NCI-H2171 treated with DMSO at 0.1 percent for 48 hours (cell line): ENCODE measurements around the gene HCN2.

Experiments used
- DNase-seq: peaks from one replicate; lab custom pipeline; 2025; lab: John Stamatoyannopoulos, UW

The HCN2 gene

DNA sequence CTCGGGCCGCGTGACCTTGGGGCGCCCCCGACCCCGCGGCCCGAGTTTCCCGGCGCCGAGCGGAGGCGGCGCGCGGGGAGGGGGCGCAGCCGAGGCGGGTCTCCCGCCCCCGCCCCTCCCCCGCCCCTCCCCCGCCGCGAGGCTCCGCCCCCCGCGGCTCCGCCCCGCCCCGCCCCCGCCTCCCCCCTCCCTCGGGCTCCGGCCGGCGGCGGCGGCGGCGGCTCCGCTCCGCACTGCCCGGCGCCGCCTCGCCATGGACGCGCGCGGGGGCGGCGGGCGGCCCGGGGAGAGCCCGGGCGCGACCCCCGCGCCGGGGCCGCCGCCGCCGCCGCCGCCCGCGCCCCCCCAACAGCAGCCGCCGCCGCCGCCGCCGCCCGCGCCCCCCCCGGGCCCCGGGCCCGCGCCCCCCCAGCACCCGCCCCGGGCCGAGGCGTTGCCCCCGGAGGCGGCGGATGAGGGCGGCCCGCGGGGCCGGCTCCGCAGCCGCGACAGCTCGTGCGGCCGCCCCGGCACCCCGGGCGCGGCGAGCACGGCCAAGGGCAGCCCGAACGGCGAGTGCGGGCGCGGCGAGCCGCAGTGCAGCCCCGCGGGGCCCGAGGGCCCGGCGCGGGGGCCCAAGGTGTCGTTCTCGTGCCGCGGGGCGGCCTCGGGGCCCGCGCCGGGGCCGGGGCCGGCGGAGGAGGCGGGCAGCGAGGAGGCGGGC lies at the start of gene HCN2:
TSS of gene HCN2 (plus strand) at position 189 of the 703 bp plus-strand sequence. CDS start at position 254, 65 bp downstream.
- DNase-seq: no peak

DNA sequence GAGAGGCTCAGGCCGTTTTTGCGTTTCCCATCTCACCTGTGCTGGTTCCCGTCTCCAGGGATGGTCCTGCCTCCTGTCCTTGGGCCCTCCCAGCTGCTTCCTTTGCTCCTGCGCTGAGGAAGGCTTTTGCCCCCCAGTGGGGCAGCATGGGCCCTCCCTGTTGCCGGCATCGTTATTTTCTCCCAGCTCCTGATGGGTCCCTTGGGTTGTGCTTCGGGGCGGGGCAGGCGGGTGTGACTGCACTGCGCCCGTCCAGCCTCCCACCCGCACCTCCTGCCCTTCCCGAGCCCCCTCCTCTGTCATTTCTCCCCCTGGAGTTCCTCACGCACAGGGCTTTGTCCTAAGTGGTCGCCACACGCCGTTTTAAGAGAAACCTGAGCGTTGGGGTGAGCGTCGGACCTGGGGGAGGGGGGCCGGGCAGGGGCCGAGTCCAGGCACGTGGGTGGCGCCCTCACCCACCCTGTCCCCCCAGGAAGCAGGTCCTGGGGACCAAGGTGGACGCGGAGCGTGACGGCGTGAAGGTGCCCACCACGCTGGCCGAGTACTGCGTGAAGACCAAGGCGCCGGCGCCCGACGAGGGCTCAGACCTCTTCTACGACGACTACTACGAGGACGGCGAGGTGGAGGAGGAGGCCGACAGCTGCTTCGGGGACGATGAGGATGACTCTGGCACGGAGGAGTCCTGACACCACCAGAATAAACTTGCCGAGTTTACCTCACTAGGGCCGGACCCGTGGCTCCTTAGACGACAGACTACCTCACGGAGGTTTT lies 48.6 kb upstream of the HCN2 start:
- DNase-seq: no peak

DNA sequence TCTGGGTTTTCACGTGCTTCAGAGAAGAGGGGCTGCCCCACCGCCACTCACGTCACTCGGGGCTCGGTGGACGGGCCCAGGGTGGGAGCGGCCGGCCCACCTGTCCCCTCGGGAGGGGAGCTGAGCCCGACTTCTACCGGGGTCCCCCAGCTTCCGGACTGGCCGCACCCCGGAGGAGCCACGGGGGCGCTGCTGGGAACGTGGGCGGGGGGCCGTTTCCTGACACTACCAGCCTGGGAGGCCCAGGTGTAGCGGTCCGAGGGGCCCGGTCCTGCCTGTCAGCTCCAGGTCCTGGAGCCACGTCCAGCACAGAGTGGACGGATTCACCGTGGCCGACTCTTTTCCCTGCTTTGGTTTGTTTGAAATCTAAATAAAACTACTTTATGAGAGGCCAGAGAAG lies 48.0 kb upstream of the HCN2 start:
- DNase-seq: no peak

DNA sequence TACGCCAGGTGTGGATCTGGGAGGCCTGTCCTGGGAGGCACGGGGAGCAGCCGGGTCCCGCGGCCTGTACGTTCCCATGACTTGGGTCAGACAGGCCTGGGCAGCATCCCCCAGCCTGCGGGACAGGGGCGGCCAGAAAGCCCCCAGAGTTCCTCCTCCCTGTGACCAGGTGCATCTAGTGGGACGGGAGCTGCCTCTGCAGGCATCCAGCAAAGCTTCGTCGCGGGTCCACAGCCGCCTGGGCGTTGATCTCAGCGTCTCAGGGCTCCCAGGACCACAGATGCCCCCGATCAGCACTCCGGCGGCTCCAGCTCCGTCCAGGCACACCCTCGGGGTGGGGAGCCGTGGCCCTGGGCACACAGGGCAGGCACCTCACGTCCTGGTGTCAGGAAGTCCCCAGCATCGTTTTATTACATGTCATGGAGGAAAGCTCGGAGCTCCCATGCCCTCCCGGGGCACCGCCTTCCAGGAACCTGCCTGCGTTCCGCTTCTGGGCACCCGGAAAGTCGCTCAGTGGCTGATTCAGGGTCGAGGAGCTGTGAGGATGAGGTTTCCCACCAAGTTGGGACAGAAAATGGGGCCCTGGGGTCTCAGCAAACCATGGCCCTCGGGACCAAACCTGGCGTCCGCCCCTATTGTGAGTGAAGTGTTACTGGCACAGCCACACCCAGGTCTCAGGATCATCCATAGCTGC lies 47.4 kb upstream of the HCN2 start:
- DNase-seq: no peak

DNA sequence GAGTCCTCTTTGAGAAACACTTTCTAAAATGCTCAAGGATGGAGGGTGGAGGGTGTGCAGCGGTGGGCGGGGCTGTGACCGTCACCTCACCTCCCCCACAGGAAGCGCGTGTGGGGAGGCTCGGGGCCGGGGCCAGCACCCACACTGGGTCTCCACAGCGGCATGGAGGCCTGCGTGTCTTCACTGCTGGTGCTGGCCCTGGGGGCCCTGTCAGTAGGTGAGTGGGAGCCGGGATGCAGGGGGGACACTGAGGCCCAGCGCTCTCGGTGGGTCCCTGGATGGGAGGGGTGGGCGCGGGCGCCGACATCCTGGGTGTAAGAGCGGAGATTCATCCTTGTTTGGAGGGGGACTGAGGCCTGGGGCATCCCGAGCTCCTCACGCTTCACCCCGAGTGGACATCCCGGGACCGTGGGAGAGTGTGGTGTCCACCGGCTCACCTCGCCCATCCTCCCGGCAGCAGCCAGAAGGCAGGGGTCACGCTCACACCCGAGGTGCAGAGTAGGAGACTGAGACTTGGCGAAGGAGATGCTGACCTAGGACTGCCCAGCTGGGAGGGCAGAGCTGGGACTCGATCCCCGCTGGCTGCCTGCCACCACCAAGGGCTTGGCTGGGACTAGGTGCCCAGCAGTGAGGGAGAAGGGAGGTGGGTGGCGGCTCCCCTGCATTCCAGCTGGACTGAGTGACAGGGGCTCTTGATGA lies 45.6 kb upstream of the HCN2 start, which contains the start of gene GZMM:
TSS of gene GZMM (plus strand) at position 144 of the 699 bp plus-strand sequence. CDS start at position 163, 19 bp downstream.
- DNase-seq: no peak

DNA sequence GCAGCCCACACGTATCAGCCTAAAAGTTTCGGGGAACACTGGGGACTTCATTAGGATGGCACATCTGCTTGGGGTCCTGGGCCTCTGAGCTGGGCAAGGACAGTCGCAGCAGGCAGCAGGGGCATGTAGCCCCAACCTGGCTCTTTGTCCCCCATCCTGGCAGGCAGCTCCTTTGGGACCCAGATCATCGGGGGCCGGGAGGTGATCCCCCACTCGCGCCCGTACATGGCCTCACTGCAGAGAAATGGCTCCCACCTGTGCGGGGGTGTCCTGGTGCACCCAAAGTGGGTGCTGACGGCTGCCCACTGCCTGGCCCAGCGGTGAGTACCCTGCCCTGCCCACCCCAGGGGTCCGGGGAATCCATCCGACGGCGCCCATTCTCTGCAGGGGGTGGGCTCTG lies 42.6 kb upstream of the HCN2 start:
- DNase-seq: no peak

DNA sequence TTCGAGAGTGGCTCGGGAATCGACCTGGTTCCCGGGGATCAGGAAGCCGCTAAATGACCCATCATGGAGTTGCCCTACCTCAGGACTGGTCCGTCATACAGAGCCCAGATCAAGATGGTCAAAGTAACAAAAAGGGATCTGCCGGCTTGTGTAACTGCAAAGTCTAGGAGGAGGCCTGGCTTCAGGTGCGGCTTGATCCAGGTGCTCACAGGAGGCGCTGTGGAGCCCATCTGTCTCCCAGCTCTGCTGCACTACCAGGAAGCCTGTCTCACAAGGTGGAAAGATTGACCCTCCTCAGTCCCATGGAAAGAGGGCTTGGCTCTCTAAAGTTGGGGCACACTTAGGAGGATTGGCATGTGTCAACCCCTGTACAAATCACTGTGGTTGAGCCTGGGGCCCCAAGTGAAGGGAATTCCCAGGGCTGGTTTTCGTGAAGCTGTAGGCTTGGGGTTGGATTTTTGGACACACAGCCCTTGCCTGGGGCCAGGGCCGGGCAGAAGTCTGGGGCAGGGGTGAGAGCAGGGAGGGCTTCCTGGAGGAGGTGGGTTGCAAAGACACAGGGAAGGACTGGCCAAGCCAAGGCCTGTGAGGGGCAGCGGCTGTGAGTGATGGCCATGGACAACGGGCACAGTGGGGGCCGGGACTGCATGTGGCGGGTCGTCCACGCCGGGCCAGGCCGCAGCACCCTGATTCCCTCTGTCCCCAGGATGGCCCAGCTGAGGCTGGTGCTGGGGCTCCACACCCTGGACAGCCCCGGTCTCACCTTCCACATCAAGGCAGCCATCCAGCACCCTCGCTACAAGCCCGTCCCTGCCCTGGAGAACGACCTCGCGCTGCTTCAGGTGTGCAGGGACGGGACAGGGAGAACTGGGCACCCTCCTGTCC lies 41.6 kb upstream of the HCN2 start:
- DNase-seq: no peak

DNA sequence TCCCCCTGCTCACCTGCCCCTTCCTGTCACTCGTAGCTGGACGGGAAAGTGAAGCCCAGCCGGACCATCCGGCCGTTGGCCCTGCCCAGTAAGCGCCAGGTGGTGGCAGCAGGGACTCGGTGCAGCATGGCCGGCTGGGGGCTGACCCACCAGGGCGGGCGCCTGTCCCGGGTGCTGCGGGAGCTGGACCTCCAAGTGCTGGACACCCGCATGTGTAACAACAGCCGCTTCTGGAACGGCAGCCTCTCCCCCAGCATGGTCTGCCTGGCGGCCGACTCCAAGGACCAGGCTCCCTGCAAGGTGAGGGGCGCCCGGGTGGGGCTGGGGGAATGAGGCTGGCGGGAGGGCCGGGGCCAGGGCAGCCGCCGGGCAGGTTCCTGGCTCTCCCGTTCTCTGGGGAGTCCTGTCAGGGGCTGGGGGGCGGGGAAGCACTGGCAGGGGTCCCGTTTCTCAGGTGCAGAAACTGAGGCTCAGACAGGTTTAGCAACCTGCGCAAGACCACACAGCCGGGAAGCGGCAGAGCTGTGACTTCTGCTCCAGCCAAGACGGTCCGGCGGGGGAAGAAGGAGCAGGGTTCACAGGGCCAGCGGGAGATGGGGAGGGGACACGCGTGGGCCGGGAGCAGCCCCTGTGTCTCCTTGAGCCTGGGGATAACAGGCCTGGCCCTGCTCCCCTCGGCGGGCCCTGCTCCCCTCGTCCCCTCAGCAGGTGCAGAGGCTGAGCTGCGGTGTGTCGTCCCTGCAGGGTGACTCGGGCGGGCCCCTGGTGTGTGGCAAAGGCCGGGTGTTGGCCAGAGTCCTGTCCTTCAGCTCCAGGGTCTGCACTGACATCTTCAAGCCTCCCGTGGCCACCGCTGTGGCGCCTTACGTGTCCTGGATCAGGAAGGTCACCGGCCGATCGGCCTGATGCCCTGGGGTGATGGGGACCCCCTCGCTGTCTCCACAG lies 40.5 kb upstream of the HCN2 start:
- DNase-seq: no peak

DNA sequence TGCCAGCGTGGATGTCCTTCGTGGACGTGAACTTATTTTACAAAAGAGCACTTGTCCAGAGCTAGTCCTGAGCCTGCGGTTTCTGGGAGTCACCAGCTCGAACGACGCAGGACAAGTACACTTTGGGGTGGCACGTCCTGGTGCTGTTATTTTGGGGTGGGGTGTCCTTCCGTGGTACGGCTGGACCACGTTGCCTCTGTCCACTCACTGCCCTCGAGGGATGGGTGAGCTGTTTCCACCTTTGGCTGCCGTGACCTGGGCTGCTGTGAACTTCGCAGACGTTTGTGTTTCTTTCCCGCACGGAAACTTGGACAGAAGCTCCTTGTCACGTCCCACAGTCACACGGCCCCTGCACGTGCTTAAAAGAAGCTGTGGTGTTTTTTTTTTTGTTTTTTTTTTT lies 34.9 kb upstream of the HCN2 start:
- DNase-seq: no peak

DNA sequence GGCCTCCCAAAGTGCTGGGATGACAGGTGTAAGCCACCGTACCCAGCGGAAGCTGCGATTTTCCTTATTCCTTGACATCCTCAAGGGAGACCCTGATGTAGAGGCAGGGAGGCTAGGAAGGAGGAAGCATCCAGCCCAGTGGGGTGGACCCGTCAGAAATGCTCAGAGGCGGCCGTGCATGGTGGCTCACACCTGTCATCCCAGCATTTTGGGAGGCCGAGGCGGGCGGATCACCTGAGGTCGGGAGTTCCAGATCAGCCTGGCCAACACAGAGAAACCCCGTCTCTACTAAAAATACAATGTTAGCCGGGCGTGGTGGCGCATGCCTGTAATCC lies 34.2 kb upstream of the HCN2 start:
- no peak for DNase-seq

DNA sequence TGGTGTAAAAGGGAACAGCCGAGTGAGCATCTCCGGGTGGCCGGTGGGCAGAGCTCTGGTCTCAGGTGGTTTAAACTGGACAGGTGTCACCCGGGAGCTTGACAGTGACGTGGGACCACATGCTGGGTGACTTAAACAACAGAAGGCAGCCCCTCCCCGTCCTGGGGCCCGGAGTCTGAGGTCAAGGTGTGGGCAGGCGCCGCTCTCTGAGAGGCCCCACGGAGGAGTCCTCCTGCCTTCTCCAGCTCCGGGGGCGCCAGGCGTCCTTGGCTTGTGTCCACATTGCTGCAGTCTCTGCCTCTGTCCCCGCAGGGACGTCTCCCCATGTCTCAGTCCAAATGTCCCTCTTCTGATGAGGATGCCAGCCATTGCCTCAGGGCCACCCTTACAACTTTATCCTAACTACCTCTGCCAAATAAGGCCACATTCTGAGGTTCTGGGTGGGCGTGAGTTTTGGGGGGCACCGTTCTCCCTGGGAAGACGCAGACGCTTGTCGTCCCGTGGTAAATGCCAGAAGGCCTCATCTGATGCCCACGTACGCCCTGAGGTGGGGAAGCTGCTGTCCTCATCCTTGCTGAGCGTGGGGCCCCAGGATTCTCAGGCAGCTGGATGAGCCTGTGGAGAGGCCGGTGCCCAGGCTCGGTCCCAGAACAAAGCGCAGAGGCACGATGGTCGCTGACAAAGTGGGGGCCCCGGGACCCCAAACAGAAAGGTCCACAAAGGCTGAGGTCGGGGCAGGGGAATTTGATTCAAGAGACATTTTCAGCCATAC lies 32.9 kb upstream of the HCN2 start:
- DNase-seq: no peak

DNA sequence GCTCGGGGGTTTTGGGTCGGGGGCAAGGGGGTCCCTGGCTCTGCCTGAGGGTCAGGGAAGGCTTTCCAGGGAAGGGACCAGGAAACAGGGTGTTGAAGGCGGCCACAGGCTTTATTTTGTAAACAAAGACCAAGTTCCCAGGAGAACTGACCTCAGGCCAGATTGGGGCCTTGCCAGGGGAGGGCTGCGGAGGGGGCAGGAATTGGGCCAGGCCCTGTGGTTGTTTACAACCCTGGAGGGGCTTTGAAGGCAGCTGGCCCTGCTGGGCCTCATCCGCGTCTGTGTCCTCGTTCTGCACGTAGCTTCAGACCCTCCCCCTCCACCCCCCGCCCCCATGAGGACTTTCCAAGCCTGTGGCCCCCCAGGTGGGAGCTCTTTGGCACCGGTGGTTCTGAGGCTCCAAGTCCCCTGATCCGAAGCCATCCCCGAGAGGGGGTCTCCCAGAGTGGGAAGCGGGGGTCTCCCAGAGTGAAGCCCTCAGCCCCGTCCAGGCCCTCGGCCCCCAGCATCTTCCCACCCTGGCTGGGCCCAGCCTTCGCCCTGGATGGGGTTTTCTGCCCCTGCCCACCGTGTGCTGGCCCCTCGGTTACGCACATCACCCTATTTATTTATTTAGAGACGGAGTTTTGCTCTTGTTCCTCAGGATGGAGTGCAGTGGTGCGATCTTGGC lies 30.8 kb upstream of the HCN2 start:
- no peak for DNase-seq

DNA sequence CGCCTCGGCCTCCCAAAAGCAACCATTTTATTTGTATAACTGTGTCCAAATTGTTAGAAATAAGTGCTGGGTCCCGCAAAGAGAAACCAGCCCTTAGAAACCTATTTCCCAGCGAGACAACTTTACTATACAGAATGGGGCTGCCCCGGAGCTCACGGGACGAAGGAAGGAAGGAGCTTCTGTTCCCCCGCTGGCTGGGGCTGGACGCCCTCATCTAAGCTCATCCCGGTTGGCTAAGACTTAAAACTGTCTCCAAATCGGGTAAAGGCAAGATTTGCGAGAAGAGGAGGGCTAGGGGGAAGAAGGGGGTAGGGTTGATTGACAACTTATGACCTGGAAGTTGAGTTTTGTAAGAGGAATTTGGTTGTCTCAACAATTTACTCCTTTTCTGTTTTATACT lies 29.6 kb upstream of the HCN2 start:
- DNase-seq: no peak

DNA sequence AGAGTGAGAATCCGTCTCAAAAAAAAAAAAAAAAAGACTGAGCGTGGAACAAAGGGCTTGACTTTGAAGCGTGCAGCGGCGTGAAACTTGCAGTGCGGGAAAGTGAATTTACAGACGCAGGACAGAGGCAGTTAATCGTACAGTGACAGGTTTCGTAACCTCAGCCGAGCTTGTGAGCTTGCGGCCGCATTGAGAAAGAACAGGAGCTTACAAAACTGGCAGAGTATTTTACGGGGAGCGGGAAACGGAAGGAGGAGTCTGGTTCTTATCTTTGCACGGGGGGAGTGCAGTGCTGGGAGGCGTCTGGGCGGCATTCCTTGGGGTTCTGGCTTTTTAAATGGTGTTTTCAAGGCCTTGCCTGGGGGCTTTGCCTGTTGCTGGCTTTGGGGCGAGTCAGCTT lies 23.3 kb upstream of the HCN2 start:
- no peak for DNase-seq

DNA sequence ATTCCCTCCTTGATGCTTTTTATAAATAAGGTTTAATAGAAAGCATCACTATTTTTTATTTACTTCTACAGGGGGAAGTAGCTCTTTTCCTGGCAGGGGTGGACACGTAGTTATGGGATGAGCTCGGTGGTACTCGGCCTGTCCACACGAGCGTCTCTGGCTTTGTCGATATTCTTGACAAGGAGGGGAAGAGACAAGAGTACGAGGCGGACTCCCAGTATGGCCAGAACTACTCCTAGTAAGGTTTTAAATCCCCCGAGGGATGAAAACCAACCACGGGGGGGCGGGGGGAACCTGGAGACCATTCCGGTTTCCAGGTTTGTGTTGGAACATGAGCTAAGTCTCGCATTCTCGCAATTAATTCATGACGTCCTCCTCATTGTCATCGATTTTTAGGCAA lies 22.8 kb upstream of the HCN2 start:
- DNase-seq: no peak

DNA sequence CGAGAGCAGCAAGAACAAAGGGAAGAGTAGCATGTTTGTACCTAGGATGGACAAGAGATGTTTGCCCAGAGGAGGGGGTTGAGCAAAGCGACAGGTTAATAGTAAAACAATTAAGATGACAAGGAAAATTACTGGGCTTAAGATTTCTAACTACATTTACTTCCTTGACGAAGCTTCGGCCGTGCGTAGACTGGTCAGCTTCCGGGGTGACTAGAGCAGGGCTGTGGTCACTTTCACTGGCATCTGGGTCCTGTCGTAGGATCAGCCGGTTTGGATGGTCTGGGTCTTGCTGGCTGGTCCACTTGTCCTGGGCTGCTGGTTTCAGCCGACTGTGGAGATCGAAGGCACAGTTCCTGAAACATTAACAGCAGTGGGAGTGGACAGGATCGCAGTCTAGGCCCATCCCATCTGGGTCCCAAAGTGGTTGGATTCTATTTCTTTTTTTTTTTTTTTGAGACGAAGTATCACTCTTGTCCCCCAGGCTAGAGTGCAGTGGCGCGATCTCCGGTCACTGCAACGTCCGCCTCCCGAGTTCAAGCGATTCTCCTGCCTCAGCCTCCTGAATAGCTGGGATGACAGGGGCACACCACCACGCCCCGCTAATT lies 22.3 kb upstream of the HCN2 start:
- no peak for DNase-seq

DNA sequence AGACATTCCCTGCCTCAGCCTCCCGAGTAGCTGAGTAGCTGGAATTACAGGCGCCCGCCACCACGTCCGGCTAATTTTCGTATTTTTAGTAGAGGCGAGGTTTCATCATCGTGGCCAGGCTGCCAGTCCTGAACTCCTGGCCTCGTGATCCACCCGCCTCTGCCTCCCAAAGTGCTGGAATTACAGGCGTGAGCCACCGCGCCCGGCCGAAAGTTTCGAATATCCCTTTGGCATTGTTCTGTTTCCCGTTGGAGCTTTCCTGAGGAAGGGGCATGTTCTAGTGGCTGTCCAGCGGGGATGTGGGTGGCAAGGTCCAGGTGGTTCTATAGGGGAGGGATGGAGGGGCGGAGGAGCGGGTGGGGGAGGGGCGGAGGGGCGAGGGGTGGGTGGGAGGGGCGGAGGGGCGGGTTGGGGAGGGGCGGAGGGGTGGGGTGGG lies 19.4 kb upstream of the HCN2 start:
- no peak for DNase-seq

DNA sequence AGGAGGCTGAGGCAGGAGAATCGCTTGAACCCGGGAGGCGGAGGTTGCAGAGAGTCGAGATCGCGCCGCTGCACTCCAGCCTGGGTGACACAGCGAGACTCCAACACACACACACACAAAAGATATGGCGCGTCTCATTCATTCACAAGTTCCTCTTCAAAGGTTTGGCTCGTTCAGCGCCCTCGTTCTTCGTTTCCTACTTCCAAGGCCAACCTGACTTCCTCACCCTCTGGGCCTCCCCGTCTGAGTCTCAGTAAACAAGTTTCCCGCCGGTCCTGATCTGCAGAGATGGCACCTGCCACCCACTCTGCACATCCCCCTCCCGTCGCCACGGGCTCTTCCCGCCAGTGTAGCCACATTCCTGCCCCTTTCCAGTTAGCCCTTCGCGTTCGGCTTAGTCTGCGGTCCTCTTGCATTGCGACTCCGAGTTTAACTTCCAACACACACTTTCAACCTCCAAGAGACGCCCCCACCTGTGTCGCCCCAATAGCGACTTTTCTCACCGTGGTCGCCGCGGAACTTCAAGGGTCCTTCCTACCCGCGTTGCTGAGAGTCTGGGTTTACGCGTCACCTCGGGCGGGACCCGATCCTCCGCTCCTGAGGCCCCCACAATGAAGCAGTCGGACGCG lies 18.6 kb upstream of the HCN2 start:
- DNase-seq: peak; percentile 83
